ENCODE results near the gene ARMCX6. TPM values are rescaled to one million over a fixed set of nuclear protein-coding genes. Genes with fewer than 3 reads are reported as not detected.
"Not testable (repeated sequence)": the region's sequence is repeated elsewhere in the genome, so short reads cannot be mapped to it uniquely, and the experiment has no call there.

Gene ARMCX6
- total RNA-seq, 1 donor from 2014 or later = 84.0 TPM

GRCh38 chrX:101656817-101657216 is 39.0 kb upstream of the ARMCX6 start:
- H3K36me3 Mint-ChIP-seq (ENCODE audit: insufficient read depth) = no peaks in the 10 kb centered on the region

GRCh38 chrX:101655534-101655933 is 37.7 kb upstream of the ARMCX6 start:
- Mint-ChIP-seq H3K27me3 (no peaks in the 10 kb centered on the region), H3K4me3 (ENCODE audit: low read depth) (no peak overlapping the region), H3K36me3 (ENCODE audit: insufficient read depth) (no peaks in the 10 kb centered on the region), H3K9me3 (ENCODE audit: low read depth) (peaks cover 7% of the 10 kb centered on the region), H3K27ac (no peak overlapping the region), H3K4me1 (ENCODE audit: low read depth) (peaks cover 4% of the 10 kb centered on the region)
- TF ChIP-seq CTCF (IDR thresholded peaks at IDR 0.05; ENCODE audit: unreplicated experiment) = no peak
- DNase-seq (ENCODE audit: low spot score, unreplicated experiment) = no peak

More at GRCh38 chrX:101656817-101657216, 39.0 kb upstream of the ARMCX6 start:
- TF ChIP-seq CTCF (IDR thresholded peaks at IDR 0.05; ENCODE audit: unreplicated experiment) = no peak
- peaks cover 4% of the 10 kb centered on the region for H3K4me1 Mint-ChIP-seq (ENCODE audit: low read depth)
- peaks cover 16% of the 10 kb centered on the region for H3K9me3 Mint-ChIP-seq (ENCODE audit: low read depth)
- DNase-seq (ENCODE audit: low spot score, unreplicated experiment) = no peak
- H3K27ac Mint-ChIP-seq = no peak overlapping the region
- no peaks in the 10 kb centered on the region for H3K27me3 Mint-ChIP-seq
- H3K4me3 Mint-ChIP-seq (ENCODE audit: low read depth) = no peak overlapping the region

- not testable (repeated sequence) for H3K4me3 Mint-ChIP-seq (ENCODE audit: low read depth); H3K27me3 Mint-ChIP-seq; H3K36me3 Mint-ChIP-seq (ENCODE audit: insufficient read depth); H3K4me1 Mint-ChIP-seq (ENCODE audit: low read depth); H3K27ac Mint-ChIP-seq; DNase-seq (ENCODE audit: low spot score, unreplicated experiment); H3K9me3 Mint-ChIP-seq (ENCODE audit: low read depth)
Observed at GRCh38 chrX:101647716-101648115, 29.9 kb upstream of the ARMCX6 start.

GRCh38 chrX:101642093-101642492 is 24.3 kb upstream of the ARMCX6 start:
- no peaks in the 10 kb centered on the region for H3K27me3 Mint-ChIP-seq
- DNase-seq (ENCODE audit: low spot score, unreplicated experiment) = no peak
- no peaks in the 10 kb centered on the region for H3K36me3 Mint-ChIP-seq (ENCODE audit: insufficient read depth)
- H3K9me3 Mint-ChIP-seq (ENCODE audit: low read depth) = peaks cover 6% of the 10 kb centered on the region
- no peaks in the 10 kb centered on the region for H3K4me1 Mint-ChIP-seq (ENCODE audit: low read depth)
- H3K4me3 Mint-ChIP-seq (ENCODE audit: low read depth) = no peak overlapping the region
- H3K27ac Mint-ChIP-seq = no peak overlapping the region
- no peak for TF ChIP-seq CTCF (IDR thresholded peaks at IDR 0.05; ENCODE audit: unreplicated experiment)

DNA sequence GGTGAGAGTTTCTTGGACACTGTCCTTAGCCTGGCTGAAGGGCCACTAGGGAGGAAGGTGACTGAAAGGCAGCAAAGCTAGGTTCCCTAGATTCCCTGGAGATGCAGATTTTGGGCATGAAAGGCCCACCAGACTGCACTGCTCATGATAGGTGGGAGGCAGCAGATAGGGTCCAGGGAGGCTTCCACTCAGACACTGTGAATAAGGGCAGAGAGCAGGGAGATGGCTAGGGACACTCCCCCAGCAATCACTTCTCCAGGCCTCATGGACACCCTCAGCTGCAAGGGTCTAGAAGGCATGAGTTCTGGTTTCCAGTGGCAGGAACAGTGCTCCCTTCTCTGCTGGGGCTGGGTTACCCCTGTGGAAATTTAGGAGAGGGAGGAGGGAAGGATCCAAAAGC is 21.8 kb upstream of the ARMCX6 start:
- no peak overlapping the region for H3K27ac Mint-ChIP-seq
- peaks cover 2% of the 10 kb centered on the region for H3K36me3 Mint-ChIP-seq (ENCODE audit: insufficient read depth)
- H3K4me1 Mint-ChIP-seq (ENCODE audit: low read depth) = no peaks in the 10 kb centered on the region
- no peaks in the 10 kb centered on the region for H3K27me3 Mint-ChIP-seq
- no peak overlapping the region for H3K4me3 Mint-ChIP-seq (ENCODE audit: low read depth)
- no peak for TF ChIP-seq CTCF (IDR thresholded peaks at IDR 0.05; ENCODE audit: unreplicated experiment)
- no peak for DNase-seq (ENCODE audit: low spot score, unreplicated experiment)
- peaks cover 12% of the 10 kb centered on the region for H3K9me3 Mint-ChIP-seq (ENCODE audit: low read depth)

- H3K9me3 Mint-ChIP-seq (ENCODE audit: low read depth) = peaks cover 23% of the 10 kb centered on the region
- H3K27ac Mint-ChIP-seq = no peak overlapping the region
- peaks cover 12% of the 10 kb centered on the region for H3K4me1 Mint-ChIP-seq (ENCODE audit: low read depth)
- no peak for TF ChIP-seq CTCF (IDR thresholded peaks at IDR 0.05; ENCODE audit: unreplicated experiment)
- H3K36me3 Mint-ChIP-seq (ENCODE audit: insufficient read depth) = peaks cover 10% of the 10 kb centered on the region
- no peak for DNase-seq (ENCODE audit: low spot score, unreplicated experiment)
- H3K27me3 Mint-ChIP-seq = no peaks in the 10 kb centered on the region
- no peak overlapping the region for H3K4me3 Mint-ChIP-seq (ENCODE audit: low read depth)
Observed at GRCh38 chrX:101619364-101619763, 1.6 kb upstream of the ARMCX6 start.
